ENCODE measurements around the gene INIP.

Gene INIP

DNA sequence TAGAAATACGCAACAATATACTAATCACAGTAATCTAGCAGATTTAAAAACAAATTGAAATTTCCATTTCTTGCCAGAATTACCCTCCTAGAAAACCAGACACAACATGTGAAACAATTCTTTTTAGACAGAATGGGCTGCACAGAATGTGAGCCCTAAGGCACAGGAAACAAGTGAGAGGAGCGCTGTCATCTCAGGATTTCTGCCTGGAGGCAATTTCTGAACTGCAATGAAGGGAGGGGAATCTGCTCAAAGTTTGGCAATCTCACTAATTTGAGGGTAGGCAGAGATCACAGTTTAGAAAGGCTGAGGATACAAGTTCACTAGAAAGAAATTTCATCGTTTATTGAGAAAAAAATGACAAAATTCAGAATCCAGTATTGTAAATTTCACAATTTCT, 70.3 kb downstream of the INIP start:
- Histone ChIP-seq H4K20me1 (ENCODE audit: insufficient read depth, low read length) (no peaks in the 10 kb centered on the region), H3K27me3 (ENCODE audit: insufficient read depth, low read length, poor library complexity) (no peaks in the 10 kb centered on the region), H3K9ac (ENCODE audit: low read depth, low read length) (no peak overlapping the region), H3K79me2 (ENCODE audit: insufficient read depth, low read length) (no peaks in the 10 kb centered on the region), H3K27ac (ENCODE audit: low read length) (no peak overlapping the region), H3K4me1 (ENCODE audit: insufficient read depth, low read length) (no peaks in the 10 kb centered on the region), H3K4me3 (ENCODE audit: low read depth in 1 of 2, low read length in 2 of 2) (no peak overlapping the region), H2AFZ (ENCODE audit: low read depth, low read length) (no peak overlapping the region), H3K4me2 (ENCODE audit: insufficient read depth, low read length) (no peak overlapping the region), H3K9me3 (ENCODE audit: insufficient read depth, low read length, severe bottlenecking) (peaks cover 14% of the 10 kb centered on the region), H3K36me3 (ENCODE audit: insufficient read depth, low read length) (peaks cover 26% of the 10 kb centered on the region)
- ATAC-seq (ENCODE audit: insufficient read depth, low read depth) (no peak), DNase-seq (no peak)
- TF ChIP-seq EZH2 (IDR thresholded peaks at IDR 0.05; ENCODE audit: borderline replicate concordance, low read depth, low read length, severe bottlenecking), result no peak
- TF ChIP-seq, protein P1, sequence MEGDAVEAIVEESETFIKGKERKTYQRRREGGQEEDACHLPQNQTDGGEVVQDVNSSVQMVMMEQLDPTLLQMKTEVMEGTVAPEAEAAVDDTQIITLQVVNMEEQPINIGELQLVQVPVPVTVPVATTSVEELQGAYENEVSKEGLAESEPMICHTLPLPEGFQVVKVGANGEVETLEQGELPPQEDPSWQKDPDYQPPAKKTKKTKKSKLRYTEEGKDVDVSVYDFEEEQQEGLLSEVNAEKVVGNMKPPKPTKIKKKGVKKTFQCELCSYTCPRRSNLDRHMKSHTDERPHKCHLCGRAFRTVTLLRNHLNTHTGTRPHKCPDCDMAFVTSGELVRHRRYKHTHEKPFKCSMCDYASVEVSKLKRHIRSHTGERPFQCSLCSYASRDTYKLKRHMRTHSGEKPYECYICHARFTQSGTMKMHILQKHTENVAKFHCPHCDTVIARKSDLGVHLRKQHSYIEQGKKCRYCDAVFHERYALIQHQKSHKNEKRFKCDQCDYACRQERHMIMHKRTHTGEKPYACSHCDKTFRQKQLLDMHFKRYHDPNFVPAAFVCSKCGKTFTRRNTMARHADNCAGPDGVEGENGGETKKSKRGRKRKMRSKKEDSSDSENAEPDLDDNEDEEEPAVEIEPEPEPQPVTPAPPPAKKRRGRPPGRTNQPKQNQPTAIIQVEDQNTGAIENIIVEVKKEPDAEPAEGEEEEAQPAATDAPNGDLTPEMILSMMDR (IDR thresholded peaks at IDR 0.05; ENCODE audit: borderline replicate concordance, extremely low read depth, low read length, poor library complexity, severe bottlenecking), result no peak

DNA sequence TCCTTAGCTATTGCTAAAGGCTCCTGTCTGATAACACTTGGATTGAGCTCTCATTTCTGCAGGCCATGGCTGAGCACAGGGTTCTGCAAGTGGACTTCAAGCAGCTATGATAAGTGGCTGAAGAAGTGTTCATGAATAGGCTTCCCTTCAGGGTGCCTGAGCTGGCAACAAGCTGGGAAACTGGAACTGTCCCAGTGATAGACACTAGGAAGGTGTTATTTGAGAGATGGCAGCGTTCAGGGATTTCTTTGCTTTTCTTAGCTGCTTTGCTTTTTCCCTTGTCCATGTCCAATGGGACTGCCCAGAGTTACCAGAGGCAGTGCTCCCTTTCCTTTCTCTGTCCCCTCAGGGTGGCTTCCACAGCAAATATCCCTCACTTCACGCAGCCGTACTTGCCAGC, 75.8 kb downstream of the INIP start:
- ATAC-seq (ENCODE audit: insufficient read depth, low read depth) (no peak), DNase-seq (no peak)

DNA sequence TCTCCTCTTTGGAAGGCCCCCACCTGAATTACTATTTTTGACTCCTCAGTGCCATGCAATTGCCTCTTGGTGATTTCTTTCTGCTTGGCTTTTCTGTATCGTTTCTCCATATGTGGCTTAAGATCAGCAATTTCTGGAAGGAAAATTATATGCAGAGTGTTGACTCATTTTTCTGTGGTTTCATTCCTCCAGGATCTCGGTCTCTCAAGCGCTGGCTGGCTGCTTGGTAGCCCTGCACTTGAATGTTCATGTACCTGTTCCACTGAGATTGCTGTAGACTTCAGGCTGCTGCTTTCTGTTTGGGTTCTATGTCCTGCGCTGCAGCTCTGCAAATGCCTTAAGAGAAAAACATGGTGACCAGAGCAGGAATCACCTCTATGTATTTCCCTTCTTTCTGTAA, 77.6 kb downstream of the INIP start:
- ATAC-seq (ENCODE audit: insufficient read depth, low read depth), result no peak
- no peak for TF ChIP-seq EZH2 (IDR thresholded peaks at IDR 0.05; ENCODE audit: borderline replicate concordance, low read depth, low read length, severe bottlenecking)
- TF ChIP-seq, protein P1 (IDR thresholded peaks at IDR 0.05; ENCODE audit: borderline replicate concordance, extremely low read depth, low read length, poor library complexity, severe bottlenecking), result no peak

More for the DNA sequence above, 75.8 kb downstream of the INIP start:
- no peak overlapping the region for H3K4me3 ChIP-seq (ENCODE audit: low read depth in 1 of 2, low read length in 2 of 2)
- TF ChIP-seq, protein P1 (IDR thresholded peaks at IDR 0.05; ENCODE audit: borderline replicate concordance, extremely low read depth, low read length, poor library complexity, severe bottlenecking), result no peak
- no peak for TF ChIP-seq EZH2 (IDR thresholded peaks at IDR 0.05; ENCODE audit: borderline replicate concordance, low read depth, low read length, severe bottlenecking)
- H3K79me2 ChIP-seq (ENCODE audit: insufficient read depth, low read length), result no peaks in the 10 kb centered on the region
- no peaks in the 10 kb centered on the region for H3K4me1 ChIP-seq (ENCODE audit: insufficient read depth, low read length)
- H3K36me3 ChIP-seq (ENCODE audit: insufficient read depth, low read length), result peaks cover 17% of the 10 kb centered on the region
- H2AFZ ChIP-seq (ENCODE audit: low read depth, low read length), result no peak overlapping the region
- peaks cover 10% of the 10 kb centered on the region for H3K9me3 ChIP-seq (ENCODE audit: insufficient read depth, low read length, severe bottlenecking)
- H3K4me2 ChIP-seq (ENCODE audit: insufficient read depth, low read length), result no peak overlapping the region
- no peaks in the 10 kb centered on the region for H3K27me3 ChIP-seq (ENCODE audit: insufficient read depth, low read length, poor library complexity)
- H4K20me1 ChIP-seq (ENCODE audit: insufficient read depth, low read length), result no peaks in the 10 kb centered on the region
- no peak overlapping the region for H3K27ac ChIP-seq (ENCODE audit: low read length)
- H3K9ac ChIP-seq (ENCODE audit: low read depth, low read length), result no peak overlapping the region

More for the DNA sequence above, 77.6 kb downstream of the INIP start:
- Histone ChIP-seq H3K4me1 (ENCODE audit: insufficient read depth, low read length) (no peaks in the 10 kb centered on the region), H2AFZ (ENCODE audit: low read depth, low read length) (no peak overlapping the region), H3K4me2 (ENCODE audit: insufficient read depth, low read length) (no peak overlapping the region), H4K20me1 (ENCODE audit: insufficient read depth, low read length) (no peaks in the 10 kb centered on the region), H3K79me2 (ENCODE audit: insufficient read depth, low read length) (no peaks in the 10 kb centered on the region), H3K27ac (ENCODE audit: low read length) (no peak overlapping the region), H3K36me3 (ENCODE audit: insufficient read depth, low read length) (peaks cover 6% of the 10 kb centered on the region; the same call in 1 of the 2 replicates), H3K4me3 (ENCODE audit: low read depth in 1 of 2, low read length in 2 of 2) (no peak overlapping the region), H3K9ac (ENCODE audit: low read depth, low read length) (no peak overlapping the region), H3K27me3 (ENCODE audit: insufficient read depth, low read length, poor library complexity) (no peaks in the 10 kb centered on the region), H3K9me3 (ENCODE audit: insufficient read depth, low read length, severe bottlenecking) (peaks cover 7% of the 10 kb centered on the region)
- DNase-seq, result no peak

All from DND-41 (cell line).